ENCODE results near the gene METTL5. TPM values are rescaled to one million over a fixed set of nuclear protein-coding genes. Genes with fewer than 3 reads are reported as not detected.
"Not testable (repeated sequence)": the region's sequence is repeated elsewhere in the genome, so short reads cannot be mapped to it uniquely, and the experiment has no call there.

METTL5 gene
- total RNA-seq, result 100 to 1,000 TPM in 1 of 4 donors, 10 to 100 TPM in 3; 34.2 to 283 (median 42.8) TPM

- intact Hi-C loops (cut with DNase I; ENCODE audit: low total_unique reads), result no loop called here
- TF ChIP-seq POLR2A (IDR thresholded peaks at IDR 0.05), result no peak
- TF ChIP-seq, protein P1, sequence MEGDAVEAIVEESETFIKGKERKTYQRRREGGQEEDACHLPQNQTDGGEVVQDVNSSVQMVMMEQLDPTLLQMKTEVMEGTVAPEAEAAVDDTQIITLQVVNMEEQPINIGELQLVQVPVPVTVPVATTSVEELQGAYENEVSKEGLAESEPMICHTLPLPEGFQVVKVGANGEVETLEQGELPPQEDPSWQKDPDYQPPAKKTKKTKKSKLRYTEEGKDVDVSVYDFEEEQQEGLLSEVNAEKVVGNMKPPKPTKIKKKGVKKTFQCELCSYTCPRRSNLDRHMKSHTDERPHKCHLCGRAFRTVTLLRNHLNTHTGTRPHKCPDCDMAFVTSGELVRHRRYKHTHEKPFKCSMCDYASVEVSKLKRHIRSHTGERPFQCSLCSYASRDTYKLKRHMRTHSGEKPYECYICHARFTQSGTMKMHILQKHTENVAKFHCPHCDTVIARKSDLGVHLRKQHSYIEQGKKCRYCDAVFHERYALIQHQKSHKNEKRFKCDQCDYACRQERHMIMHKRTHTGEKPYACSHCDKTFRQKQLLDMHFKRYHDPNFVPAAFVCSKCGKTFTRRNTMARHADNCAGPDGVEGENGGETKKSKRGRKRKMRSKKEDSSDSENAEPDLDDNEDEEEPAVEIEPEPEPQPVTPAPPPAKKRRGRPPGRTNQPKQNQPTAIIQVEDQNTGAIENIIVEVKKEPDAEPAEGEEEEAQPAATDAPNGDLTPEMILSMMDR (IDR thresholded peaks at IDR 0.05), result peak in 1 of 3 donors; percentile 40
- H3K4me3 ChIP-seq (ENCODE audit: low read depth, poor library complexity, severe bottlenecking), result peak within 1 kb of the TSS; percentile 90
- WGBS, 2 donors, result 1 to 2% methylated on average over 41 to 61 of the region's 61 CpGs
- DNase-seq (ENCODE audit: low spot score in 2 of 2), result peak; percentile 58 to 95
Measured at GRCh38 chr2:169824373-169825333, at the start of gene METTL5. Gene METTL5 (minus strand): TSS chr2:169824905. CDS start chr2:169824597, 308 bp downstream.

DNA sequence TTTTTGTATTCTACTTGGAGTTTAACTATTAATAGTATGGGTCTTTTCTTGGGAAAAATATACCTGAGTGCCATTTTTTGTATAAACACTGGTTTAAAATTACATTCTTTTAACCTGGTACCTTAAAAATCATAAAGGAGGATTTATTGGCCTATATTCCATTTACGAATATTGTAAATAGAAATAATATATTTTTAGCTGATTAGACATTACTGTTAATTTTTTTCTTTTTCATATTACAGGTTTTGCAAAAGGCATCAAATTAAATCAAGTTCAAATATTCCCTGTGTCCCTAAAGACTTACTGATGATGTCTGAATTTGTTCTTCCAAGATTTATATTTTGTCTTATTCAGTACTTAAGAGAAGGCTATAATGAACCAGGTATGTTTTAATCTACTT, 47.3 kb upstream of the METTL5 start:
- H3K4me3 ChIP-seq (ENCODE audit: low read depth, poor library complexity, severe bottlenecking), result no peak overlapping the region
- WGBS, 2 donors, result 92 to 100% methylated on average over 1 of the region's 1 CpG
- intact Hi-C loops (cut with DNase I; ENCODE audit: low total_unique reads), result no loop called here
- DNase-seq (ENCODE audit: low spot score in 2 of 2), result no peak
- TF ChIP-seq, protein P1 (IDR thresholded peaks at IDR 0.05), result no peak
- no peak for TF ChIP-seq POLR2A (IDR thresholded peaks at IDR 0.05)

GRCh38 chr2:169871369-169871768, 46.7 kb upstream of the METTL5 start:
- WGBS, 2 donors, result 86 to 95% methylated on average over 9 of the region's 9 CpGs
- DNase-seq (ENCODE audit: low spot score in 2 of 2); H3K4me3 ChIP-seq (ENCODE audit: low read depth, poor library complexity, severe bottlenecking); intact Hi-C loops (cut with DNase I; ENCODE audit: low total_unique reads): not testable (repeated sequence)

GRCh38 chr2:169868951-169869350, 44.2 kb upstream of the METTL5 start:
- no peak overlapping the region for H3K4me3 ChIP-seq (ENCODE audit: low read depth, poor library complexity, severe bottlenecking)
- intact Hi-C loops (cut with DNase I; ENCODE audit: low total_unique reads), result no loop called here
- no peak for DNase-seq (ENCODE audit: low spot score in 2 of 2)
- 90 to 93% methylated on average over 7 of the region's 7 CpGs for WGBS, 2 donors
- TF ChIP-seq, protein P1 (IDR thresholded peaks at IDR 0.05), result no peak
- TF ChIP-seq POLR2A (IDR thresholded peaks at IDR 0.05), result no peak

- 85 to 93% methylated on average over 3 of the region's 3 CpGs for WGBS, 2 donors
- TF ChIP-seq, protein P1 (IDR thresholded peaks at IDR 0.05), result no peak
- TF ChIP-seq POLR2A (IDR thresholded peaks at IDR 0.05), result no peak
- H3K4me3 ChIP-seq (ENCODE audit: low read depth, poor library complexity, severe bottlenecking), result no peak overlapping the region
- intact Hi-C loops (cut with DNase I; ENCODE audit: low total_unique reads), result no loop called here
- no peak for DNase-seq (ENCODE audit: low spot score in 2 of 2)
Measured at GRCh38 chr2:169867579-169867978, 42.9 kb upstream of the METTL5 start.

- WGBS, 2 donors, result 84 to 93% methylated on average over 6 of the region's 6 CpGs
- H3K4me3 ChIP-seq (ENCODE audit: low read depth, poor library complexity, severe bottlenecking); DNase-seq (ENCODE audit: low spot score in 2 of 2); intact Hi-C loops (cut with DNase I; ENCODE audit: low total_unique reads): not testable (repeated sequence)
Measured at GRCh38 chr2:169866230-169866629, 41.5 kb upstream of the METTL5 start.
